Hepatocyte (in vitro differentiated cells): ENCODE results near the gene KRTAP10-1. TPM values are rescaled to one million over a fixed set of nuclear protein-coding genes. Genes with fewer than 3 reads are reported as not detected.

Experiments used
- DNase-seq: peaks from one replicate; pipeline ENCODE4 v3.0.0-alpha.2; 2016; ENCODE audit warnings: low spot score
- H2AFZ ChIP-seq: fragments of 200-600 bp; sonication (generic); 2 replicates; pipeline ENCODE4 v1.6.0; 2016; ENCODE audit warnings: antibody characterized with exemption, mild to moderate bottlenecking
- H3K27ac ChIP-seq: fragments of 200-600 bp; sonication (generic); 2 replicates; pipeline ENCODE4 v1.5.1; 2016; ENCODE audit warnings: mild to moderate bottlenecking
- H3K27me3 ChIP-seq: fragments of 200-600 bp; sonication (generic); 2 replicates; pipeline ENCODE4 v1.6.1; 2016
- H3K36me3 ChIP-seq: fragments of 200-600 bp; sonication (generic); replicated peaks from 2 replicates; pipeline ENCODE4 v1.5.1; 2016; ENCODE audit warnings: low read depth; ENCODE audit not compliant: insufficient read depth
- H3K4me1 ChIP-seq: fragments of 200-600 bp; sonication (generic); 2 replicates; pipeline ENCODE4 v1.5.1; 2016; ENCODE audit warnings: mild to moderate bottlenecking, moderate library complexity; ENCODE audit not compliant: insufficient read depth
- H3K4me2 ChIP-seq: fragments of 200-600 bp; sonication (generic); 2 replicates; pipeline ENCODE4 v1.6.0; 2016
- H3K4me3 ChIP-seq: fragments of 200-600 bp; sonication (generic); 2 replicates; pipeline ENCODE4 v1.5.1; 2016; ENCODE audit warnings: mild to moderate bottlenecking
- H3K79me2 ChIP-seq: fragments of 200-600 bp; sonication (generic); 2 replicates; pipeline ENCODE4 v1.6.0; 2017; ENCODE audit warnings: mild to moderate bottlenecking
- H3K9me2 ChIP-seq: fragments of 200-600 bp; sonication (generic); replicated peaks from 2 replicates; pipeline ENCODE4 v1.6.0; 2017; ENCODE audit warnings: mild to moderate bottlenecking; ENCODE audit not compliant: insufficient read depth
- H3K9me3 ChIP-seq: fragments of 200-600 bp; sonication (generic); 2 replicates; pipeline ENCODE4 v1.5.1; 2016; ENCODE audit warnings: low read depth, mild to moderate bottlenecking
- H4K20me1 ChIP-seq: fragments of 200-600 bp; sonication (generic); 2 replicates; pipeline ENCODE4 v1.6.0; 2016; ENCODE audit warnings: mild to moderate bottlenecking; ENCODE audit not compliant: insufficient read depth, poor library complexity, severe bottlenecking
- EZH2 ChIP-seq: fragments of 200-600 bp; sonication (generic); IDR thresholded peaks from 2 replicates; pipeline ENCODE4 v1.6.1; 2016; ENCODE audit warnings: antibody characterized with exemption, mild to moderate bottlenecking, borderline replicate concordance
- EZH2phosphoT487 ChIP-seq: fragments of 200-600 bp; sonication (generic); IDR thresholded peaks from one replicate; pipeline ENCODE4 v1.6.1; 2018; ENCODE audit warnings: antibody characterized with exemption, mild to moderate bottlenecking, low read depth, moderate library complexity; ENCODE audit not compliant: unreplicated experiment, severe bottlenecking
- WGBS: methylation state at CpG from one replicate; pipeline ENCODE4 v1.1.6; 2016; ENCODE audit warnings: low lambda C conversion rate; ENCODE audit errors: missing lambda C conversion rate; 5-methylcytosine and 5-hydroxymethylcytosine counted together
- polyA plus RNA-seq: library from polyadenylated mRNA; unstranded; fragments of >200 nt; fragmentation: Nextera tagmentation; extraction: Ambion mirVana; gene quantifications from 2 replicates; pipeline ENCODE4 v1.2.1, GENCODE V29; 2016
- total RNA-seq: library from RNA; depleted of rRNA; stranded (reverse); fragments of >200 nt; gene quantifications from 2 replicates; pipeline ENCODE4 v1.2.3, GENCODE V29; 2014
- TF ChIP-seq, protein P1 (sequence below): fragments of 200-600 bp; sonication (generic); IDR thresholded peaks from 2 replicates; pipeline ENCODE4 v1.5.1; 2016; ENCODE audit warnings: antibody characterized with exemption, mild to moderate bottlenecking; ENCODE audit not compliant: poor library complexity

Gene KRTAP10-1
- total and polyA plus RNA-seq, 2 experiments from 2014 or later = not detected

DNA sequence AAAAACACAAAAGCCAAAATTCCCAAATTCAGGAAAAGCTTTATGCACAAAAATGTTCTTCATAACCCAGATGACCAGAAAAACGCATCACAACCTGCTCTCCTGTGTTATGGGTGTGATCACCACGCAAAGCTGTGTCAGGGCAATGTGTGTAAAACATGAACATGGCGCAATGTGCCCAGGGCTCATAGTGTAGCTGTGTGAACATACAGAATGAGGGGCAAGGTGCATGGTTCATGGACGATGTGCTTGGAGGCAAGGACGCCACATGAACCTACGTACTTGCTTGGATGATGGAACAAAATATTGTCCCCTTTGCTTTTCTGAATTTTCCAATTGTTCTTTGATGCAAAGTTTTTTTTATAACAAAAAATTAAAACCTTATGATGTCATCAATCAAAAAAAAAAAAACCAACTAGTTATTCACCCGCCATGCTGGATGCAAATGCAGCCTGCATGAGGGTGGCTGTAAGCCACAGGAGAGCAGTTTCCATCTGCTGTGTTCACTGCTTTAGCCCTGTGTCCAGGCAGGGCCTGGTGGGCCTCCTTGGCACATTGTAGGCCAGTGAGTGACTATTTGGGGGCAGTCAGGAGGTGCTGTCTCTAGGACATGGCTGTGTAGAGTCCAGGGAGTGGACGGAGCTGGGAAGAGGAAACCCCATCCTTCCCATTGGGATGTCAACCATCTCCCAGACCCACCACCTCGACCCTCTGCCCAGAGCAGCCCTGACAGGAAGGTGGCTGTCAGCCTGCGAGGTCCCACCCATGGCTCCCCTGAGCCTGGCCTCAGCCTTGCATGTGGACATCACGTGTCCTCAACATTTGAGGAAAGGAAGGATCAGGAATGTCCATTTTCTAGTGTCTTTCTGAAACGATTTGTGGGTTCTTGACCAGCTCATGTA is 13.6 kb downstream of the KRTAP10-1 start:
- TF ChIP-seq, protein P1, sequence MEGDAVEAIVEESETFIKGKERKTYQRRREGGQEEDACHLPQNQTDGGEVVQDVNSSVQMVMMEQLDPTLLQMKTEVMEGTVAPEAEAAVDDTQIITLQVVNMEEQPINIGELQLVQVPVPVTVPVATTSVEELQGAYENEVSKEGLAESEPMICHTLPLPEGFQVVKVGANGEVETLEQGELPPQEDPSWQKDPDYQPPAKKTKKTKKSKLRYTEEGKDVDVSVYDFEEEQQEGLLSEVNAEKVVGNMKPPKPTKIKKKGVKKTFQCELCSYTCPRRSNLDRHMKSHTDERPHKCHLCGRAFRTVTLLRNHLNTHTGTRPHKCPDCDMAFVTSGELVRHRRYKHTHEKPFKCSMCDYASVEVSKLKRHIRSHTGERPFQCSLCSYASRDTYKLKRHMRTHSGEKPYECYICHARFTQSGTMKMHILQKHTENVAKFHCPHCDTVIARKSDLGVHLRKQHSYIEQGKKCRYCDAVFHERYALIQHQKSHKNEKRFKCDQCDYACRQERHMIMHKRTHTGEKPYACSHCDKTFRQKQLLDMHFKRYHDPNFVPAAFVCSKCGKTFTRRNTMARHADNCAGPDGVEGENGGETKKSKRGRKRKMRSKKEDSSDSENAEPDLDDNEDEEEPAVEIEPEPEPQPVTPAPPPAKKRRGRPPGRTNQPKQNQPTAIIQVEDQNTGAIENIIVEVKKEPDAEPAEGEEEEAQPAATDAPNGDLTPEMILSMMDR = no peak
- no peak for TF ChIP-seq EZH2phosphoT487
- TF ChIP-seq EZH2 = no peak
- 91% methylated on average over 12 of the region's 12 CpGs for WGBS
- no peaks in the 10 kb centered on the region for H3K9me3 ChIP-seq
- no peak overlapping the region for H2AFZ ChIP-seq
- no peaks in the 10 kb centered on the region for H3K4me1 ChIP-seq
- H3K79me2 ChIP-seq = no peaks in the 10 kb centered on the region
- H3K27ac ChIP-seq = no peak overlapping the region
- no peak overlapping the region for H3K4me3 ChIP-seq
- H4K20me1 ChIP-seq = no peaks in the 10 kb centered on the region
- H3K36me3 ChIP-seq = no peaks in the 10 kb centered on the region
- no peak overlapping the region for H3K4me2 ChIP-seq
- no peaks in the 10 kb centered on the region for H3K9me2 ChIP-seq
- no peak for DNase-seq
- no peaks in the 10 kb centered on the region for H3K27me3 ChIP-seq

DNA sequence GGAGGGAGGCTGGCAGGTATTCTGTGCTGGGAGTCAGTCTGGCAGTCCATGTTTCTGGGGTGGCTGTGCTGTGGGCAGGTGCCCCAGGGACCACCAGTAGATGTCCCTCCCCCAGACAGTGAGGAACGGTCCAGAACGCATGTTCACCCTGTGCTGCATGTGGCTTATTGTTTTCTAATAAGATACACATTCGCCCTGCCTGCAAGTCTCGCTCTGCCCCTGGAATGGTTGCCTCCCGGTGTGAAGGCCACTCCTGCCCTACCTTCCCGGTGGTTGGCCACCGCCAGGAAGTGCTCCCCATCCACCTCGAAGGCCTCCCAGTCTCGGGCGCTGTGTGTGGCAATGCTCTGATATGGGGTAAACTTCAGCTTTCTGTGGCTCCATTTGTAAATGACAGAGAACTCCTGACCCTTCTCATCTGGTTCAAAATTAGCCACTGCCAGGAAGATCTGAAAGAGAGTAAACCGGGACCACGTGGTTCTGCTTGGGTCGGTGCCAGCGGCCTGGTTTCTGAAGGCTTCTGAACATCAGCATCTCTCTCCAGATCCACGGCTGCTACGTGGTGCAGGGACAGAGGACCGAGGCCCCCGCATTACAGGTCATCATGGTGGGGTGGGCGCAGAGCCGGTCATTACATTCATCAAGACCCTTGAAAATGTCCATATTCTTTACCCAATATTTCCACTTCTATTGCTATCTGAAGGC is 14.5 kb downstream of the KRTAP10-1 start:
- no peak overlapping the region for H3K27ac ChIP-seq
- H3K4me3 ChIP-seq = no peak overlapping the region
- no peaks in the 10 kb centered on the region for H4K20me1 ChIP-seq
- no peak overlapping the region for H3K4me2 ChIP-seq
- no peaks in the 10 kb centered on the region for H3K9me2 ChIP-seq
- no peaks in the 10 kb centered on the region for H3K4me1 ChIP-seq
- H3K27me3 ChIP-seq = no peaks in the 10 kb centered on the region
- DNase-seq = no peak
- no peak overlapping the region for H2AFZ ChIP-seq
- H3K9me3 ChIP-seq = no peaks in the 10 kb centered on the region
- WGBS = 94% methylated on average over 20 of the region's 20 CpGs
- H3K79me2 ChIP-seq = no peaks in the 10 kb centered on the region
- H3K36me3 ChIP-seq = no peaks in the 10 kb centered on the region
- TF ChIP-seq, protein P1 = no peak
- TF ChIP-seq EZH2phosphoT487 (no peak), EZH2 (no peak)

DNA sequence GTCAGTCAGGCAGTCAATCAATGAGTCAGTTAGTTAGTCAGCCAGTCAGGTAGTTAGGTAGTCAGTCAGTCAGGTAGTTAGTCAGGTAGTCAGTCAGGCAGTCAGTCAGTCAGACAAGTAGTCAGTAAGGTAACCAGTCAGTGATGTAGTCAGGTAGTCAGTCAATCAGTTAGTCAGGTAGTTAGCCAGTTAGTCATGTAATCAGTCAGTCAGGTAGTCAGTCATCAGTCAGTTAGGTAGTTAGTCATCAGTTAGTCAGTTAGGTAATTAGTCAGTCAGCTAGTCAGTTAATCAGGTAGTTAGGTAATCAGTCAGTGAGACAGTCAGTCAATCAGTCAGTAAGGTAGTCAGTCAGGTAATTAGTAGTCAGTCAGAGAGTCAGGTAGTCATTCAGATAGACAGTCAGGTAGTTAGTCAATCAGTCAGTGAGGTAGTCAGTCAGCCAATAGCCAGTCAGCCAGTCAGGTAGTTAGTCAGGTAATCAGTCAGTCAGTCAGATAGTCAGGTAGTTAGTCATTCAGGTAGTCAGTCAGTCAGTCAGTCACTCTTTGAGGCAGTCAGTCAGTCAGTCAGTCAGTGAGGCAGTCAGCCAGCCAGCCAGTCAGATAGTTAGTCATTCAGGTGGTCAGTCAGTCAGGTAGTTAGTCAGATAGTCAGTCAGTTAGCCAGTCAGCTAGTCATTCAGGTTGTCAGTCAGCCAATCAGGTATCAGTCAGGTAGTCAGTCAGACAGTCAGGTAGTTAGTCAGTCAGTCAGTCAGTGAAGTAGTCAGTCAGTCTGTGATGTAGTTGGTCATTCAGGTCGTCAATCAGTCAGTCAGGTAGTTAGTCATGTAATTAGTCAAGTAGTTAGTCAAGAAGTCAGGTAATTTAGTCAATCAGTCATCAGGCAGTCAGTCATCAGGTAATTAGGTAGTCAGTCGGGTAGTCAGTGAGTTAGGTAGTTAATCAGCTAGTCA is 15.3 kb downstream of the KRTAP10-1 start:
- Histone ChIP-seq H3K27me3 (no peaks in the 10 kb centered on the region), H3K79me2 (no peaks in the 10 kb centered on the region), H2AFZ (no peak overlapping the region), H3K27ac (no peak overlapping the region), H3K36me3 (no peaks in the 10 kb centered on the region), H3K4me1 (no peaks in the 10 kb centered on the region), H3K9me2 (no peaks in the 10 kb centered on the region), H3K4me3 (no peak overlapping the region), H3K9me3 (no peaks in the 10 kb centered on the region), H3K4me2 (no peak overlapping the region), H4K20me1 (no peaks in the 10 kb centered on the region)
- 76% methylated on average over 2 of the region's 2 CpGs for WGBS
- TF ChIP-seq EZH2phosphoT487 = no peak
- TF ChIP-seq EZH2 = no peak
- TF ChIP-seq, protein P1 = no peak
- no peak for DNase-seq
